ENCODE data around the gene CENPW. TPM values are rescaled to one million over a fixed set of nuclear protein-coding genes. Genes with fewer than 3 reads are reported as not detected.

Gene CENPW
- total RNA-seq, 2 experiments from 2014 or later: 66.5 to 73.8 TPM

DNA sequence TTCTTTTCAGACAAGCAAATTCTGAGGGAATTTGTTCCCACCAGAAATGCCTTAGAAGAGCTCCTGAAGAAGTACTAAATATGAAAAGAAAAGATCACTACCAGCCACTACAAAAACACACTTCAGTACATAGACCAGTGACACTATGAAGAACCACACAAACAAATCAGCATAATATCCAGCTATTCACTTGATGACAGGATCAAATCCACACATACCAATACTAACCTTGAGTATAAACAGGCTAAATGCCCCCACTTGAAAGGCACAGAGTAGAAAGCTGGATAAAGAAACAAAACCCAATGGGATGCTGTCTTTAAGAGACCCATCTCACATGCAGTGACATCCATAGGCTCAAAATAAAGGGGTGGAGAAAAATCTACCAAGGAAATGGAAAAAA is 43.3 kb downstream of the CENPW start:
- Mint-ChIP-seq H3K9me3 (ENCODE audit: low read depth) (peaks cover 11% of the 10 kb centered on the region), H3K27ac (no peak overlapping the region), H3K4me3 (no peak overlapping the region), H3K4me1 (no peaks in the 10 kb centered on the region), H3K36me3 (no peaks in the 10 kb centered on the region), H3K27me3 (no peaks in the 10 kb centered on the region)
- ATAC-seq (no peak), DNase-seq (no peak)
- CTCF ChIA-PET: no interaction called here

DNA sequence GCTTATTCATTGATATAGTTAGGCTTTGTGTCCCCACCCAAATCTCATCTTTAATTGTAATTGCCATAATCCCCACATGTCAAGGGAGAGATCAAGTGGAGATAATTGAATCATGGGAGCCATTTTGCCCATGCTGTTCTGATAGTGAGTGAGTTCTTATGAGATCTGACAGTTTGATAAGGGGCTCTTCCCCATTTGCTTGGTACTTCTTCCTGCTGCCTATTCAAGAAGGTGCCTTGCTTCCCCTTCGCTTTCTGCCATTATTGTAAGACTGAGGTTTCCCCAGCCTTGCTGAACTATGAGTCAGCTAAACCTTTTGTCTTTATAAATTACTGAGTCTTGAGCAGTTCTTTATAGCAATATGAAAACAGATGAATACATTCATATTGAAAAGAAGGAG is 45.6 kb downstream of the CENPW start:
- Mint-ChIP-seq H3K27ac (no peak overlapping the region), H3K4me1 (no peaks in the 10 kb centered on the region), H3K4me3 (no peak overlapping the region), H3K27me3 (no peaks in the 10 kb centered on the region), H3K9me3 (ENCODE audit: low read depth) (peaks cover 11% of the 10 kb centered on the region), H3K36me3 (no peaks in the 10 kb centered on the region)
- no peak for ATAC-seq
- CTCF ChIA-PET: no interaction called here
- DNase-seq: no peak

DNA sequence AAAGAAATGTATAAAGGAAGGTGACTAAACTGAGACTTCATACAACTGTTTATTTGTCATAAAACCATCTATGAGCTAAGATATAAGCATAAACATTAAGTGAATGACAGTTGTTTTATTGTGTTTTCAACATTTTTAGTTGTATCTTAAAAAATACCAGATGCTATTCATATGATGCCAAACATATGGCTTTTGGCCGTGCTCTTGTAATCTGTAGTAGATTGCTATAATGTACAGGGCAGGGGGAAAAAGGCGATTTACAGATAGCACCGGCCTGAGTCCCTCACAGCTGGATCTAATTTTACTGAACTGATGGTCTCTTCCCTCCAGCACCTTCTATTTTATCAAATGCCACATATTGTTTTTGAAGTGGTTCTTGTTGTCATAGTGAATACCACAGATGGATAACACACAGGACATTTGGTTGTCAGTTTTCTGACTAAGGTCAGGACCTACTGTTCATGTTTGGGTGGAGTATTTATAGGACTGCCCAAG is 48.2 kb downstream of the CENPW start:
- CTCF ChIA-PET: no interaction called here
- H3K36me3 Mint-ChIP-seq: no peaks in the 10 kb centered on the region
- DNase-seq: no peak
- H3K27ac Mint-ChIP-seq: no peak overlapping the region
- H3K4me1 Mint-ChIP-seq: no peaks in the 10 kb centered on the region
- H3K4me3 Mint-ChIP-seq: no peak overlapping the region
- no peak for ATAC-seq
- no peaks in the 10 kb centered on the region for H3K27me3 Mint-ChIP-seq
- H3K9me3 Mint-ChIP-seq (ENCODE audit: low read depth): peaks cover 6% of the 10 kb centered on the region

DNA sequence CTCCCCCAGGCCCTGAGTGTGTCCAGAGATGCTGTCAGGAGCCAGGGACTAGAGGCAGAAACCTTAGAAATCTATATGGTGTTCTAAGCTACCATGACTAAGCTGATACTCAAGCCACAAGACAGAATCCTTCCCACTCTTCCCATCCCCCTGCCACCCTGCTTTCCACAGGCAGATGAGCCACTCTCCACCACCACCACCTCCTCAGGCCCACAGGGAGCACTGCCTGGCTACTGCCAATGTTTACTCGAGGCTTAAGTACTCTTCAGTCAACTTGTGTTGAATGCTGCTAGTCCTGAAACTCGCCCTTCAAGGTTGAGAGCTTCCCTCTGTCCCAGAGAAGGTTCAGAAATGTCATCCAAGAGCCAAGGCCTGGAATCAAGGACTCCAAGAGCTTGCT is 56.2 kb downstream of the CENPW start:
- CTCF ChIA-PET: no interaction called here
- peaks cover 2% of the 10 kb centered on the region for H3K27me3 Mint-ChIP-seq
- H3K27ac Mint-ChIP-seq: no peak overlapping the region
- no peaks in the 10 kb centered on the region for H3K4me1 Mint-ChIP-seq
- no peaks in the 10 kb centered on the region for H3K36me3 Mint-ChIP-seq
- DNase-seq (no peak), ATAC-seq (no peak)
- H3K9me3 Mint-ChIP-seq (ENCODE audit: low read depth): no peaks in the 10 kb centered on the region
- H3K4me3 Mint-ChIP-seq: no peak overlapping the region
